HG02623 (cell line): ENCODE measurements around the gene GPER1.
"Not testable (repeated sequence)": the region's sequence is repeated elsewhere in the genome, so short reads cannot be mapped to it uniquely, and the experiment has no call there.

Experiments
- ATAC-seq: cut with Tn5 transposase; IDR thresholded peaks from one replicate; pipeline ENCODE4 v1.9.1; 2021; ENCODE audit warnings: moderate library complexity; ENCODE audit not compliant: unreplicated experiment

GPER1 gene

DNA sequence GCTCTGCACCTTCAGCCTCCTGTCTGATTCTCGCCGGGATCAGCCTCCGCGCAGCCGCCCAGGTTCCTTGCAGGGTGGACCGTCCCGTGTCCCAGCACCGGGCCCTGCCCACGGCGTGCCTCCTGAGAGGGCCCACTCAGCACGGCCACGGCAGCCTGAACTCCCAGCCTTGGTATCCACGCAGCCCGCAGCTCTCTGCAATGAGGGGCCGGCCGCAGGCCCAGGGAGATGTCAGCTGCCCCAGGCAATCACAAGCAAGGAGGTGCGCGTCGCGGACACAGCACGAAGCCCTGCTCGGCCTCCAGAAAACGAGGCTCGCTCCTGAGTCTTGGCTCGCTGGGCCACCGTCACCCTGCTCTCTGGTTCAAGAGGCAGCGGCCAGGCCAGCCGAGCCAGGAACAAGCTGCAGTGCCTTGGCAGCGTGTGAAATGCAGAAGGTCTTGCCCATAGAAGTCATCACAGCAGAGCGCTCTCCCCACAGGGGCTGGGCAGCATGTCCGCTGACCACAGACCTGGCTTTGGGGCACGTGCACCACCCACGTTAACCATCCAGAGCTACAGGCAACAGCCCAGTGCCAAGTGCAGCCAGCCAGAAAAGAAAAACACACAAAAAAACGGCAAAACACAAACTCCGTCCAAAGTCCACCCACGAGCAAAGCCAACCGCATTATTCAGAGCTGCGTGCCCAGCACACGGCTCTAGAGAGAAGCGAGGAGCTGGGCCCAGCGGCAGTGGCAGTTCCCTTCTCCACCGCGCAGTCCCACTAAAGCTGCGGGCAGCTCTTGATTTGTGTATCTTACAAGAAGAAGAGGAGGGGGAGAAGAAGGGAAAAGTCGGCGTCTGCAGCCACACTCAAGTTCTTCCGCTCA lies 13.9 kb downstream of the GPER1 start:
- ATAC-seq = no peak

DNA sequence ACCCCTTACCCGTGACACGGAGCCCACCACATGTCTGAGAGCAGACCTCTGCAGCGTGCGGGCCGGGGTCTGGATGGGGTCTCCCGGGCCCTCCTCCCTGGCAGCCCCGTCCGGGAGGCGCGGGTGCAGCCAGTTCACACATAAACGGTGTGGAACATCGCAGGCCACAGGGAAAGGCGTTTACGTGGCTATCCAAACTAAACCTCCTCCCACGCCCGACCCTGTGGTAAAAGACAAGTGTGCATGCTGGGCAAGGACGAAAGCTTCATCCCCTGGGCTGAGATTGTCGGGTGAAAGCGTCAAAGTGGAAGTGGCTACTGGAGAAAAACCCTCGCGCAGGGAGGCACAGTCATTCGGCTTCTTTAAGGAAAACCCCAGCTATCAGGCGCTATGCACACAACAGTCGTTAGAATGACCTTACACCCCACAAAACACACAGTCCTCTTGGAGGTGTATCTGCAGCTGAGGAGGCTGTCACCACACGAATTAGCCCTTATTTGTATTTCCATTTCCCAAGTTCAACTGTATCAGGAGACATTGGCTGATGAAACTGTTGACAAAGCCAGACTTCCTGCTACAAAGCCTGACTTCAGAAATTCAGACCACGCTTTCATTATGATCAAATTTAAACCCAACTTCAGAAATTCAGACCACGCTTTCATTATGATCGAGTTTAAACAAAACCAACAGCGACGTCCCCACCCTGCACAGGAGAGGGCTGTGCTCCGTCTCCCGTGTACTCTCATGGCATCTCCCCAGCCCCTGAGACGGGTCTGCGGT lies 15.3 kb downstream of the GPER1 start:
- peak; percentile 35 for ATAC-seq

DNA sequence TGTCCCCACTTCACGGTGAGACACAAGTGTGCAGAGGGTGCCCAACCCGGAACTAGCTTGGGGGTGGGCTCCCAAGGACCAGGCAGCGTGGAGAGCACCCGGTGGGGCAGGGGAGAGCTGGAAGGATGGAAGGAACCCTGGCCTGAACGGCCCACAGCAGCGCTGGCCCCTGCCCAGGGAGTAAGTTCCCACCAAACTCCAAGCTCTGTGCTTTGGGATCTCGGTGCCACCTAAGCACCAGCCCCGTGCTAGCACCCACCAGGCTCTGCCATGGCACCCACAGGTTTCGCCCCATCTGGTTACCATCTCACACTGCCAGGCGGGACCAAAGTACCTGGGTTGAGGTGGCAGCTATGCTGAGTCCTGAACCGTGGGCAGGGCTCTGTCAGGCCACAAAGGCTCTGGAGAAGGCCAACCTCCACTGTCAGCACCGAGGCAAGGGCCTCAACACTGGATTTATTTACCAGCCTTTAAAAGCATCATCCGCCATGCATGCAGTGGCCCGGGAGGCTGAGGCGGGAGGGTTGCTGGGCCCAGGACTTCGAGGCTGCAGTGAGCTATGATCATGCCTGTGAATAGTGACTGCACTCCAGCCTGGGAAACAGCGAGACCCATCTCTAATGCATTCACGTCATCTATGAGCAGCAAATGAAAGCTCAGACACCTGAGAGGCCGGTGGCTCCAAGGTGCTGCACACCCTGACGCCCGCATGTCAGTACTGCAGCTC lies 16.0 kb downstream of the GPER1 start:
- ATAC-seq = no peak

DNA sequence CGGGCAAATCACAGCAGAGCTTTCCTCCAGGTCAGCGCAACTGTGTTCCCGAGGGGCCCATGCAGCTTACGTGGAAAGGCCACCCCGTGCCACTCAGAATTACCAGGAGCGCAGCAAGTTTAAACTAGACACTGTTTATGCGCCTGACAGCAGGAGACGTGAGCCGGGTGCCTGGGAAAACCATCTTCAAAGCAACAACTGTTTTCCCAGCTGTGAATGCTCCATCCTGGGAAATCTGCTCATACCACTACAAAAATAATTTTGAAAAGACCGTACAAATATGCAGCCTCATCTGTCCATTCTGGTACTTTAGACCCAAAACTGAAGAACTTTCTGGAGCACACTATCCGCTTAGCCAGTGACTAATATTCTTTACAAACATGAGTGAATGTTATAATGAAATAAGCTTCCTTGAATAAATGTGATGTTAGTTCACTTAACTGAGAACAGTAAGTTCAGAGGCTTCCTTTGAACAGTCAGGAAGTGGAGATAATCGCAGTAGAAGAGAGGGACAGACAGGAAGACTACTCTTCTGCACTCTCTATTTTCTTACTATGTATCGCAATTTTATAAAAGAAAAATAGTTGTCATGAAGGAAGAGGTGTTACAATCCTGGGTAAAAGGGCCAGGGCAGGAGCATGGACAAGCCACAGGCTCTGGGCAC lies 16.7 kb downstream of the GPER1 start:
- no peak for ATAC-seq

DNA sequence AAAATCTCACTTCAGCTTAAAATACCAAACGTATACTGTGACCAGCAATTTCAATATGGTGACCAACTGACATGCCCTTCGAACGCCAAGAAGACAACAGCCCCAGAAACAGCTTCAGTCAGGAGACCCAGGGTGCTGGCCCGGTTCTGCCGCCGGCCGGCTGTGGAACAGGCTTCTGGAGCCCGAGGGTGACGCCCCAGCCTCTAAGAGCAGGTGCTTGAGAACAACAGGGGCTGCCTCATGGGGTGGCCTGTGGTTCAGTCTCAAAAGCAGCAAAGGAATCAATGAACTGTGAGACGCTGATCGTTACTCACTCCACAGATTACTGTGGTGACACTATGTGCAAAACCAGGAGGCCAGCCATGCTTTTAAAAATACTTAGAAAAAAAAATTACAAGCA lies 17.3 kb downstream of the GPER1 start:
- peak; percentile 54 for ATAC-seq

DNA sequence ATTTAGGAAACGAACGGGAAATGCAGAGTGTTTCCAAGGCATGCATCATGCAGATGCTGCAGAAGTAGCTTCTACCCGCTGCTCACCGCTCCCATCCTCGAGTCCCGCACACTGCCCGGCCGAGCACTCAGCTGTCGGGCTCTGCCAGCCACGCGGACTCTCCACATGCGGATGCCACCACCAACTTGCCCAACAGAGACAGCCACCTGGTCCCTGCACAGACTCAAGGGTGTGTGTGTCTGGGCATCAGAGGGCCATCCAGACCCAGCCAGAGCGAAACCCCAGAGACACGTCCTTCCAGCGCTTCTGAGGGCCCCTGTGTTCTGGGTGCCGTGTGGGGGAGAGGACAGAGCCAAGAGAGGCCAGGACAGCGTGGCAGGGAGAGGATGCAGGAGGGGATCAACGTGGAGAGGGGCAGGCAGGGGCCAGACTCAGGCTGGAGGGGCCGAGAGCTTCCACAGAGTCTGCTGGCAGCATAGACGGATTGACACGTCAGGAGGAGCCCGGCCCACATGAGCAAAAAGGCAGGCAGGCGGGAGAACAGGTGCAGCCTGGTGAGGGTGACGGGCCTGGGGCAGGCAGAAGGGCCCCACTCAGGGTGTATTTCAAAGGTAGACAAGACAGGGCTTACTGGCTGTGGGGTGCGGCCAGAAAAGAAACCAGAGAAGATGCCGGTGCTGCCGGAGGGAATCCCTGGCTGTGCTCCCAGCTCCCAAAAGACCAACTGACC lies 18.3 kb downstream of the GPER1 start:
- no peak for ATAC-seq

DNA sequence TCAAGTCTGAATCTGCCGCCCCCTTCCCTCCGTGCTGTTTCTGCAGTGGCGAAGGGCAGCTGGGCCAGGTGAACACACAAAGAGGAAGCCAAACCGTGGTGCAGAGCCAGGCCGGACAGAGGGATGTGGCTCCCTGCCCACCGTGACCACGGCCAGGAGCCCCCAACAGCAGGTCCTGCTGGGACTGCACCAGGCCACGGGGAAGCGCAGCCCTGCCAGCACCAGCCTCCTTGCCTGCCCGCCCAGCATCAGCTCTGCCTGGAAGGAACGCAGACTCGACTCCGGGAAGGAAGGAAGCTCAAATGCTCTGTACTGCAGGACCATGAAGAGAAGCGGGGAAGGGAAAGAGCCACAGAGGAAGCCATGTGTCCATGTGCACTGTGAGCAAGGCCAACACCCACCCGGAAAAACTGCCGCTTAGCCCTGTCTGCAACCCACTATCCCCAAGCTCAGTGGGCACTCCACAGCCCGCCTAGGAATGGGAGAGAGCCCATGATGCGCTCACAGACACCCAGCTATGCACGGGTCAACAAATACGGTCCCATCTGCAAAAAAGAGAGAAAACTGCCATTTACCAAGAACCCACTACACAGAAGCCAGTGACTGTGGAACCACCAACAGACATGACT lies 19.0 kb downstream of the GPER1 start:
- ATAC-seq = no peak

DNA sequence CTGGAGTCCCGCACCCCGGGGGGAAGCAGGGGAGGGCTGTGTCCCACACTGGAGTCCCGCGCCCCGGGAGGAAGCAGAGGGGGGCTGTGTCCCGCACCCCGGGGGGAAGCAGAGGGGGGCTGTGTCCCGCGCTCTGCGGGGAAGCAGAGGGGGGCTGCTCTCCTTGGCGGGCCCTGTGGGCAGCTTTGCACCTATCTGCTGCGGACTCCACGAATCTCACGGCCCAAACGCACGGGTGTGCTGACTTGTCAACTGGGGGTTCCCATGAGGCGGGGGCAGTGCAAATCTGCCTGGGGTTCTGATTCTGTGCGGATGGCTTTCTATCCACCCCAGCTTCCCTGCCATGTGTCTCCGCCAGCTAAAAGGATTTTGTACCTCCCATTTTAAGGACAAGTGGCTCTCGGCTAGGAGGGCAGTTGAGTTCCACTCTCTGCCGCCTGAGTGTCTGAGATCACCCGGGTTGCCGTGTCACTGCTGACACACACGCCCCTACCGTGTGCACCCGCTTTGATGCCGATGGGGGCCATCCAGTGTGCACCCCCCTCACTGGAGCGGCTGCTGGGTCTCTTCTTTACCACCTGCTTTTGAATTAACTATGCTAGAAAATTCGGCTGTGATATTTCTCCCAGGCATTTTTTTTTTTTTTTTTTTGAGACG lies 20.5 kb downstream of the GPER1 start:
- ATAC-seq = no peak

DNA sequence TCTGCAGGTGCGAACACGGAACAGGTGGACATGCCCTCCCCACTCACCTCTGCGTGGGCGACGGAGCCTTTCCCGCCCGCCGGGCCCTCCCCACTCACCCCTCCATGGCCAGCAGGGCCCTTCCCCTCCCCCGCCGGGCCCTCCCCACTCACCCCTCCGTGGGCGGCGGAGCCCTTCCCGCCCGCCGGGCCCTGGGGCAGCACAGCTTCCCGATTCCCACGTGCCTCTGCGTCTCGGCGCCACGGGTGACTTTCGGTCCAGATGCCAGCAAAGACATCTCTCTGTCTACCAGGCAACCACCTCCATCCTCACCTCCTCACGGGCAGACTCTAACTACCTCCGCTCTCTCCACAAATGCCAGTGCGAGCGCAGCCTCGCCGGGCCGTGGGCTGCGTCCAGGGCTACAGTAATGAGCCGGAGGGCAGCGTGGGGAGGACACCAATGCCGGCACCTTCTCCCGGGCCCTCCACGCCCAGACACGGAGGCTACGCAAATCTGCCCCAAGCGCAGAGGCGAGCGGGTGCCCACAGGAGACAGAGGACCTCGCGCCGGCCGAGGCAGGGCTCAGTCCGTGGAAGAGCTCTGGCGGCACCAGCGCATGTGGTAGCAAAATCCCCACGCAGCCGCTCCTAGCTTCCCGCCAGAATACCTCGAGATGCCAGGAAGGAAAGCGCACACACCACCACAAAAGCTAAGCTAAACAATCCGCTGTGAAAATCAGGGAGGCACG lies 21.8 kb downstream of the GPER1 start:
- no peak for ATAC-seq

DNA sequence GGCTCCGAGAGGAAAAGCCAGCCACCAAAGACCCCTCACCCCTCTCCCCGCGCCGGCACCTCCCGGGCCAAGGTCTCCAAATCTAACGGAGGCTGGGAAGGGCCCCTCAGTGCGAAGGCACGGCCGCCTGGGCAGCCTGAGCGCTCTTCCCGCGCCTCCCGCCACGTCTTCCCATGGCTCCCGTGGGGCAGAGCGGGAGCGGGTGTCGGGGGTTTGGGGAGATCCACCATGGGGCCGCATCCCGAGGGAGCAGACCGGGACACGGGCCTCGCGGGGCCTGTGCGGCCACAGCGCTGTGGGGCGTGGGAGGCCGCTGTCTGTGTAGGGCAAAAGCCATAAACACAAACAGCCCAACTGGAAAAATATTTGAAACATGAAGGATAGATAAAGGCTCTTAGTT lies 22.4 kb downstream of the GPER1 start:
- ATAC-seq = no peak

DNA sequence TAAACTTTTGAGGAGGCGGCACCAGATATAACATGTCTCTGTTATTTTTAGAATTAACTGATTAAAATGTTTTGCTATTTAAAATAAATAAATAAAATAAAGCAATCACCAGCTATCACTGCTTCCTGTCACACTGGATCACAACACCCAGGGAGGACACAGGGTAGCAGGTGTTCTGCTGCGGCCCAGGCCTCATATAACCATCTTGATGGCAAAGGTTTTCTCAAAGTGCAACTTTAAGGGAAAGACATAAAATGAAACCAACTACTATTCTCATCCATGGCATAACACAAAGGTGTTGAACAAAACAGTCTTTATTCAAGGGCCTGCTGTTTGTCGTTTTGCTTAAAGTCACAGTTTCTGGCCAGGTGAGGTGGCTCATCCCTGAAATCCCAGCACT lies 23.2 kb downstream of the GPER1 start:
- no peak for ATAC-seq

DNA sequence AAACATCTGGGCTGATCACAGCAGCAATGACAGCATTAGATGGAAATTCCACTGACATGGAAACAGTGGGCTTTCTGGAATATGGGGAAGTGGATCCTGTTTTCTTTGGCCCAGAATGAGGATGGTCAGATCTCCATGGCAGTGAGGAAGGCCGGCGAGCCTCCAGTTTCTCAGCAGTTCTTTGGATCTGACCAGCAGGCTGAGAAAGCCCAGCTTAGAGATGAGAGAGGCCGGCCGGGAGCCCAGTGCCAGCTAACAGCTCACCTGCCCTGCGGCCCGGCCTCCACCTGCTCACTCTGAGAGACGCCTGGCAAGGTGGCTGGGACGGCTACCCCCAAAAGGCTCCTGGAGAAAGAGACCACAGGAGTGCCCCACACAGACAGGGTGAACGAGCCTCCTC lies 24.2 kb downstream of the GPER1 start:
- no peak for ATAC-seq

DNA sequence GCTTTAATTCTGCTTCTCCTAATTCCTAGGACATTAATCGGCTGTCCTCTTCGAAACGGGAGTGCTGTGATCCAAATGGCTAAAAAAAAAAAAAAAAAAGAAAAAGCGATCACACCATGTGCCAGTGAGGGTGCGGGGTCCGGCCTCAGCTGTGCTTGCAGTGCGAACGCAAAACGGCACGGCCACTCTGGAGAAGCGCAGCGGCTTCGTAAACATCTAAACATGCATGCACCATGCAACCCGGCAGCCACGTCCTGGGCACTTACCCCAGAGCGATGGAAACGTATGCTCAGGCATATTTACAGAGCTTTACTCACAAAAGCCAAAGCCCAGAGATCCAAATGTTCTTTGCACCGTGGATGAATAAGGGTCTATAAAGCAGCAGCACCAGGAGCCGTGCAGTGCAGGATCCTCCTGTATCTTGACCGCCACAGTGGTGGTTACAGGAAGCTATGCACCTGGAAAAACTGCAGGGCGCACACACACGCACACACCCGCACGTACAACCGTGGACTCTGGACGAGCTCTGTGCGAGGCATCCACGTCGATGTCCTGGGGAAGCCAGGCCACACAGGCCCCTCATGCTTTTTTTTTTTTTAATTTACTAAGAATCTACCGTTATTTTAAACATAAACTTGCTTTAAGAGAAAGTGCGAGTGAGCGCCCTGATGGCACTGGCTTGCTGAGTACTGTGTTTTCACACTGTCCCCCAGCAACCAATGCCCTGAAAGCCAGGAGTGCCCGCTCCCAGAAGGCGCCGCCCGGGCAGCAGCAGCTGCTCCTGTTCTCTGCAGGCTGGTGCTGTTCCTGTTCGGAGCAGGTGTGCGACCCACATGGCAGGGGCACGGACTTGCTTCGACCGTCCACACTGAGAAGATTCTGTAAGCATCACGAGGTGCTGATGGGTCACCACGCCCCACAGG lies 25.0 kb downstream of the GPER1 start:
- ATAC-seq = no peak

DNA sequence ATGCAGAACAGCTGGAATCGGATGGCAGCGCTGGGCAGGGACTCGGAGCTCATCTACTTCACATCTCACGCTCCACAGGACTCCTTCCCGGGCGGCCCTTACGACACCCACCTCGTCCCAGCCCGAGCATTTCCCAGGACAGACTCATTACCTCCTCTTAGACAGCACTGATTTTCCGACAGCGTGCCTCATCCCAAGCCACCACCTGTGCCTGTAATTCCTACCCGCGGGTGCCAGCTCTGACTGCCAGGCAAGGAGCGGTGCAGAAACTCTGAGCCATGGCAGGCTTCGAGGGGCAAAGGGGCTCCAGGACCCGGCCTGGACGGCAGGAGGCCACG lies 25.6 kb downstream of the GPER1 start:
- ATAC-seq = no peak

DNA sequence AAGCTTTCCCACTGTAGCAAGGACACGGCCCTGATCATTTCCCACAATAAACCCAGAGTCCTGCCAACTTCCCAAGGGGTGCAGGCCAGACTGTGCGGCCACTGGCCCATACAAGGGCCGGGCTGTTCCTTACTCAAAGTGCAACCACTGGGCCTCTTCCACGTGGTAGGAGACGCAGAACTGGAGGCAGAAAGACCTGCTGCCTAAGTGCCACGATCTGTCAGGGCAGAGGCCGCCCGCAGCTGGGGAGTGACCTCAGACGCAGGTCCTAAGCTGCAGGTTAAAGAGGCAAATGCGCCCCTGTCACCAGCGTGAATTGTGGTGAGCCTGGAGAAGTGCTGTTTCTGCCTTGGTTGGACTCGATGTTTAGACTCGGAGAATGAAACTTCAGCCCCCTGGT lies 26.2 kb downstream of the GPER1 start:
- ATAC-seq = no peak

DNA sequence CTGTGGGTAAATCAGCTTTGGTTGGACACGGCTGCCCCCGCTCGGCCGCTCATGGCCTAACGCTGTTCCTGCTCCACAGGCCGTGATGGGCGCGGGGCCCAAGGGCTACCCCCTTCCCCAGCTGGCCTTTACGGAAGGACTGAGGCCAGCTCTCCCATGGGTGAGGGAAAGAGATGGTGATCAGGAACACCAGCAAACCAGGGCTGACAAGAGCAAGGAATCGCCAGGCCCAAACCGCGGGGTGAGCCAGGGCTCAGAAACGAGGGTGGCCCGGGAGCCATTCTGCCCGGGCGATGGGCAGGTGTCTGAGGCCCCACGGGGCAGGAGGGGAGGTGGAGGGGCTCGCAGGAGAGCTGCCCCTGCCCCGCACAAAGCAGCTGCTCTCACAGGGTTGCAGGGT lies 26.6 kb downstream of the GPER1 start:
- no peak for ATAC-seq

DNA sequence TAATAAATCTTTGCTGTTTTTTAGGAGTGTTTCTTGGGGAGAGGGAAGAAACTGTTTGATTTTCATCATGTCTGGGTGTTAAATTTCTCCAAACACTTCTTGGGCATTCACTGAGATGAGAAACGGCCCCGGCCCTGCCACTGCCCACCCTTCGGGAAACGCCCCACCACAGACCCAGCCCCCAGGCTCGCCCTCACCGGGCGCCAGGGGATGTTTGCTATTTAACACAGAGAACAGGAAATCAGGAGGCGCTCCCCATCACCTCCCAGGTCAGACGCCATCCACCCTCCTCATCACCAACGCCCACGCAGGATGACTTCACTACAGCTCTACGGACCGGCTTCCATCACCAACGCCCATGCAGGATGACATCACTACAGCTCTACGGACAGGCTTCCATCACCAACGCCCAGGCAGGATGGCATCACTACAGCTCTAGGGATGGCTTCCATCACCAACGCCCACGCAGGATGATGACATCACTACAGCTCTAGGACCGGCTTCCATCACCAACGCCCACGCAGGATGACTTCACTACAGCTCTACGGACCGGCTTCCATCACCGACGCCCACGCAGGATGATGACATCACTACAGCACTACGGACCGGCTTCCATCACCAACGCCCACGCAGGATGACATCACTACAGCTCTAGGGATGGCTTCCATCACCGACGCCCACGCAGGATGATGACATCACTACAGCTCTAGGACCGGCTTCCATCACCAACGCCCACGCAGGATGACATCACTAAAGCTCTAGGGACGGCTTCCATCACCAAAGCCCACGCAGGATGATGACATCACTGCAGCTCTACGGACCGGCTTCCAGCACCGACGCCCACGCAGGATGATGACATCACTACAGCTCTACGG lies 27.5 kb downstream of the GPER1 start:
- ATAC-seq = not testable (repeated sequence)
